NCI-H2171 (cell line): ENCODE data around the gene P2RY14.
"Not testable (repeated sequence)": the region's sequence is repeated elsewhere in the genome, so short reads cannot be mapped to it uniquely, and the experiment has no call there.

Source experiments
- DNase-seq: peaks from one replicate; lab custom pipeline; 2025; lab: John Stamatoyannopoulos, UW

Gene P2RY14

GRCh38 chr3:151262871-151263525 lies 15.3 kb downstream of the P2RY14 start:
- no peak for DNase-seq

GRCh38 chr3:151259664-151260063 lies 18.7 kb downstream of the P2RY14 start:
- no peak for DNase-seq

GRCh38 chr3:151256749-151257148 lies 21.6 kb downstream of the P2RY14 start:
- no peak for DNase-seq

- no peak for DNase-seq
These were observed 29.5 kb downstream of the P2RY14 start for GRCh38 chr3:151248772-151249337.

GRCh38 chr3:151242006-151242405 lies 36.3 kb downstream of the P2RY14 start:
- DNase-seq = not testable (repeated sequence)

- no peak for DNase-seq
These were observed 41.6 kb downstream of the P2RY14 start for GRCh38 chr3:151236736-151237135.

- DNase-seq = no peak
These were observed 42.0 kb downstream of the P2RY14 start for GRCh38 chr3:151236316-151236715.

GRCh38 chr3:151234825-151235224 lies 43.5 kb downstream of the P2RY14 start:
- DNase-seq = no peak

- no peak for DNase-seq
These were observed 45.4 kb downstream of the P2RY14 start for GRCh38 chr3:151232991-151233390.

GRCh38 chr3:151232403-151232802 lies 45.9 kb downstream of the P2RY14 start:
- not testable (repeated sequence) for DNase-seq

GRCh38 chr3:151230646-151231045 lies 47.7 kb downstream of the P2RY14 start:
- DNase-seq = no peak

GRCh38 chr3:151228666-151229040 lies 49.7 kb downstream of the P2RY14 start:
- no peak for DNase-seq

GRCh38 chr3:151227807-151228665 lies 50.3 kb downstream of the P2RY14 start:
- peak; percentile 47 for DNase-seq

GRCh38 chr3:151227266-151227806 lies 51.0 kb downstream of the P2RY14 start:
- DNase-seq = no peak

GRCh38 chr3:151226825-151227224 lies 51.5 kb downstream of the P2RY14 start:
- DNase-seq = no peak

- peak; percentile 4 for DNase-seq
These were observed 52.2 kb downstream of the P2RY14 start for GRCh38 chr3:151226088-151226563.

GRCh38 chr3:151225040-151225975 lies 53.0 kb downstream of the P2RY14 start:
- no peak for DNase-seq

- DNase-seq = no peak
These were observed 54.0 kb downstream of the P2RY14 start for GRCh38 chr3:151224268-151224866.

- DNase-seq = no peak
These were observed 59.3 kb downstream of the P2RY14 start for GRCh38 chr3:151219056-151219455.

- no peak for DNase-seq
These were observed 60.2 kb downstream of the P2RY14 start for GRCh38 chr3:151218136-151218535.
